OCI-LY7 (cell line): ENCODE data around the gene IRF3. TPM values are rescaled to one million over a fixed set of nuclear protein-coding genes. Genes with fewer than 3 reads are reported as not detected.

Experiments
- BruUV-seq: library from RNA; stranded (reverse); fragments of 400-500 nt; replicated peaks from 2 replicates; lab custom pipeline; 2021; lab: Mats Ljungman, UMichigan
- CTCF ChIA-PET: fragments of 300-600 bp; sonication (Branson Sonifier 250); formaldehyde crosslinking; loops from one replicate; lab custom pipeline; 2022; ENCODE audit warnings: antibody characterized with exemption; ENCODE audit not compliant: unreplicated experiment; lab: Charles Lee
- POLR2A ChIA-PET: fragments of 300-600 bp; sonication (Branson Sonifier 250); formaldehyde crosslinking; loops from one replicate; lab custom pipeline; 2022; ENCODE audit warnings: antibody characterized with exemption; lab: Charles Lee
- DNase-seq: peaks from one replicate; pipeline ENCODE4 v3.0.0-alpha.2; 2015; ENCODE audit warnings: low spot score
- H2AFZ ChIP-seq: fragments of 200-600 bp; sonication (generic), shearing (Covaris generic); 2 replicates; pipeline ENCODE4 v1.6.1; 2014; ENCODE audit warnings: mild to moderate bottlenecking, antibody characterized with exemption, low read length, moderate library complexity
- H3K27ac ChIP-seq: fragments of 200-600 bp; sonication (generic); 2 replicates; pipeline ENCODE4 v1.5.1; 2014; ENCODE audit warnings: mixed run types, low read depth, mild to moderate bottlenecking, moderate library complexity, low read length, inconsistent platforms; ENCODE audit not compliant: poor library complexity, severe bottlenecking
- H3K36me3 ChIP-seq: fragments of 200-600 bp; sonication (generic); 2 replicates; pipeline ENCODE4 v1.6.1; 2014; ENCODE audit warnings: mild to moderate bottlenecking, antibody characterized with exemption, low read length, moderate library complexity, mixed read lengths; ENCODE audit not compliant: insufficient read depth
- H3K4me1 ChIP-seq: fragments of 200-600 bp; sonication (generic); 2 replicates; pipeline ENCODE4 v1.5.1; 2014; ENCODE audit warnings: mild to moderate bottlenecking, low read length; ENCODE audit not compliant: insufficient read depth, poor library complexity, severe bottlenecking
- H3K4me2 ChIP-seq: fragments of 200-600 bp; sonication (generic); 2 replicates; pipeline ENCODE4 v1.6.1; 2014; ENCODE audit warnings: mild to moderate bottlenecking, low read length
- H3K4me3 ChIP-seq: fragments of 200-600 bp; sonication (generic); 2 replicates; pipeline ENCODE4 v1.5.1; 2014; ENCODE audit warnings: mild to moderate bottlenecking, low read depth, low read length; ENCODE audit not compliant: poor library complexity, severe bottlenecking
- H3K79me2 ChIP-seq: fragments of 200-600 bp; sonication (generic); 2 replicates; pipeline ENCODE4 v1.6.1; 2016; ENCODE audit warnings: low read depth, mild to moderate bottlenecking, low read length, moderate library complexity, mixed read lengths; ENCODE audit not compliant: insufficient read depth
- H3K9me2 ChIP-seq: fragments of 200-600 bp; sonication (generic); 2 replicates; pipeline ENCODE4 v1.6.1; 2016; ENCODE audit warnings: mild to moderate bottlenecking, low read length, mixed read lengths; ENCODE audit not compliant: insufficient read depth
- H3K9me3 ChIP-seq: fragments of 200-600 bp; sonication (generic); 2 replicates; pipeline ENCODE4 v1.6.1; 2014; ENCODE audit warnings: mild to moderate bottlenecking, mixed run types, low read length, mixed read lengths
- H4K20me1 ChIP-seq: fragments of 200-600 bp; sonication (generic); 2 replicates; pipeline ENCODE4 v1.6.1; 2014; ENCODE audit warnings: mild to moderate bottlenecking, antibody characterized with exemption, low read length, moderate library complexity, mixed read lengths; ENCODE audit not compliant: insufficient read depth
- CTCF ChIP-seq: fragments of 200-600 bp; sonication (generic); conservative IDR thresholded peaks from 2 replicates; pipeline ENCODE4 v1.5.1; 2014; ENCODE audit warnings: mild to moderate bottlenecking, antibody characterized with exemption, low read length, moderate library complexity, mixed read lengths
- EZH2phosphoT487 ChIP-seq: fragments of 200-600 bp; sonication (generic); IDR thresholded peaks from 2 replicates; pipeline ENCODE4 v1.6.1; 2018; ENCODE audit warnings: low read depth, borderline replicate concordance, mild to moderate bottlenecking, mixed run types, antibody characterized with exemption, low read length, moderate library complexity, mixed read lengths
- intact Hi-C: fragments of 100-400 bp; cut with micrococcal nuclease; formaldehyde crosslinking; loops from one replicate; pipeline ENCODE4 v1.10.0; 2022; ENCODE audit not compliant: unreplicated experiment
- total RNA-seq, 2 experiments: library from RNA; depleted of rRNA in 1 of 2; stranded (reverse); fragments of >200 nt in 1 of 2; shearing (Covaris generic) in 1 of 2; gene quantifications; 2 replicates each; pipeline ENCODE4 v1.2.3, GENCODE V29; 2014 to 2022

Gene IRF3
- total RNA-seq, 2 experiments from 2014 or later, result 96.6 to 116 TPM

DNA sequence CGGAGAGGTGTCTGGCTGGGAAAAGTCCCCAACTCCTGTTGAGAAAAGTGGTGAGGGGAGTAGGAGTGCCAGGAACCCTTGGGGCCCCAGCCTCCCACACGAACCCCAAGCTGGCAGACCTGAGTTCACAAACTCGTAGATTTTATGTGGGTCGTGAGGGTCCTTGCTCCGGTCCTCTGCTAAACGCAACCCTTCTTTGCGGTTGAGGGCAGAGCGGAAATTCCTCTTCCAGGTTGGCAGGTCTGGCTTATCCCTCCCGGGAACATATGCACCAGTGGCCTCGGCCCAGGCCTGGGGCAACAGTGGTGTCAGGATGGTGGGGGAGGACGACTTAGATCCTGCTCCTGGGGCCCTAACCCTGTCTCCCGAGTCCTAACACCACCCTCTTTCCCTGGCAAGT lies 2.4 kb downstream of the IRF3 start:
- CTCF ChIA-PET, result no interaction called here
- Histone ChIP-seq H3K27ac (no peak overlapping the region), H3K4me1 (peaks cover 17% of the 10 kb centered on the region), H3K4me3 (no peak overlapping the region), H3K79me2 (peaks cover 34% of the 10 kb centered on the region), H3K36me3 (peaks cover 49% of the 10 kb centered on the region), H4K20me1 (no peaks in the 10 kb centered on the region), H3K9me3 (no peaks in the 10 kb centered on the region), H2AFZ (no peak overlapping the region), H3K9me2 (no peaks in the 10 kb centered on the region), H3K4me2 (no peak overlapping the region)
- POLR2A ChIA-PET, result no interaction called here
- no peak for TF ChIP-seq CTCF
- TF ChIP-seq EZH2phosphoT487, result no peak
- no TSS peak for BruUV-seq
- intact Hi-C loops, result no loop called here
- no peak for DNase-seq

DNA sequence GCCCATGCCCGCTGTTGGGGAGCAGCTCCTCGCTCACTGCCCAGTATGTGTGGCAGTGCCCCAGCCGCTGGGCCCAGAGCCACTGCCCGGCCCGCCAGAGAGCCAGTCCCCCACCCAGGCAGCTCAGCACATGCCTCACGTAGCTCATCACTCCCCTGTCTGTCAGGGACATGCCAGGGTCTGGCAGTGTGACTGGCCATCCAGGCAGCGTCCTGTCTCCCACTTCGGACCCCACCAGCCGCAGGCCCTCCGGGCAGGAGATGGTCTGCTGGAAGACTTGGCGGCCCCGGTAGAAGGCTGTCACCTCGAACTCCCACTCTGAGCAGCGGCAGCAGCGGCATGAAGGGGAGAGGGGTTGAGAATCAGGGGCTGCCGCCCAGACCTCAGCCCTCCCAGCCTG lies 3.6 kb downstream of the IRF3 start:
- H3K4me3 ChIP-seq, result no peak overlapping the region
- no peak overlapping the region for H2AFZ ChIP-seq
- no peak for TF ChIP-seq EZH2phosphoT487
- no peak for TF ChIP-seq CTCF
- H3K4me2 ChIP-seq, result no peak overlapping the region
- CTCF ChIA-PET, result no interaction called here
- BruUV-seq, result no TSS peak
- no peaks in the 10 kb centered on the region for H4K20me1 ChIP-seq
- no peaks in the 10 kb centered on the region for H3K9me3 ChIP-seq
- H3K4me1 ChIP-seq, result peaks cover 9% of the 10 kb centered on the region
- H3K79me2 ChIP-seq, result peaks cover 30% of the 10 kb centered on the region
- H3K27ac ChIP-seq, result no peak overlapping the region
- POLR2A ChIA-PET, result interaction anchor here (1.5 kb wide), 1 partner anchor 13 kb away, joined by 4 read pairs; no protein-coding TSS in a partner anchor
- peaks cover 59% of the 10 kb centered on the region for H3K36me3 ChIP-seq
- intact Hi-C loops, result no loop called here
- no peaks in the 10 kb centered on the region for H3K9me2 ChIP-seq
- DNase-seq, result no peak

DNA sequence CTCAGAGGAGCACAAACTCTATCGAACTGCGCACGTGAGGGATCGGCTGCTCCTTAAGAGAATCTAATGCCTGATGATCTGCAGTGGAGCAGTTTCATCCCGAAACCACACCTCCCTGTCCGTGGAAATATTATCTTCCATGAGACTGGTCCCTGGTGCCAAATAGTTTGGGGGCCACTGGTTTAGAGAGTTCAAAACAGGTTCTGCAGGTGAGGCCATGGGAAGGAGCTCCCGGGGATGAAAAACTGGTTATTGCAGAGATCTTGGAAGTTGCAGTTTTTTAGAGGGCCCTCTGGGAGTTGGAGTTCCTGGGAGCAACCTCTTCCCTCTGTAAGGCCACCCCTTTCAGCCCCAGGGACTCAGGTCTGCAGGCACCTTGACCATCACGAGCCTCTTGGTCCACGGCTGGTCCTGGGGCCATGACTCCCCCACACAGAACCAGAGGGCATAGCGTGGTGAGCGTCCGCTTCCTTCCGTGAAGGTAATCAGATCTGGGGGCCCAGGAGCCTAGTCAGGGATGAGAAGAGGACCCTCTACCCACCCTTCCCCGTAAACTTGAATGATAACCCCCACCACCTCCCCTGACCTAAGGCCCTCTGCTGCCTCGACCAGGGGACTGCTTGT lies 5.2 kb downstream of the IRF3 start:
- H4K20me1 ChIP-seq, result no peaks in the 10 kb centered on the region
- H3K4me3 ChIP-seq, result no peak overlapping the region
- peaks cover 5% of the 10 kb centered on the region for H3K4me1 ChIP-seq
- intact Hi-C loops, result no loop called here
- no peak overlapping the region for H2AFZ ChIP-seq
- ChIA-PET CTCF (no interaction called here), POLR2A (no interaction called here)
- H3K79me2 ChIP-seq, result peaks cover 18% of the 10 kb centered on the region; the same call in 1 of the 2 replicates
- no peak for DNase-seq
- no peak overlapping the region for H3K27ac ChIP-seq
- TF ChIP-seq EZH2phosphoT487 (no peak), CTCF (no peak)
- H3K4me2 ChIP-seq, result no peak overlapping the region
- H3K36me3 ChIP-seq, result peaks cover 74% of the 10 kb centered on the region
- no peaks in the 10 kb centered on the region for H3K9me3 ChIP-seq
- no TSS peak for BruUV-seq
- H3K9me2 ChIP-seq, result no peaks in the 10 kb centered on the region
